ENCODE results near the gene SUGP2. TPM values are rescaled to one million over a fixed set of nuclear protein-coding genes. Genes with fewer than 3 reads are reported as not detected.
A peak's percentile ranks its signal among the peaks of the same experiment; 100 is the strongest.
"Not testable (repeated sequence)": the region's sequence is repeated elsewhere in the genome, so short reads cannot be mapped to it uniquely, and the experiment has no call there.

Gene SUGP2
- total and polyA plus RNA-seq, 8 donors, result 21.5 to 104 (median 53.4) TPM

DNA sequence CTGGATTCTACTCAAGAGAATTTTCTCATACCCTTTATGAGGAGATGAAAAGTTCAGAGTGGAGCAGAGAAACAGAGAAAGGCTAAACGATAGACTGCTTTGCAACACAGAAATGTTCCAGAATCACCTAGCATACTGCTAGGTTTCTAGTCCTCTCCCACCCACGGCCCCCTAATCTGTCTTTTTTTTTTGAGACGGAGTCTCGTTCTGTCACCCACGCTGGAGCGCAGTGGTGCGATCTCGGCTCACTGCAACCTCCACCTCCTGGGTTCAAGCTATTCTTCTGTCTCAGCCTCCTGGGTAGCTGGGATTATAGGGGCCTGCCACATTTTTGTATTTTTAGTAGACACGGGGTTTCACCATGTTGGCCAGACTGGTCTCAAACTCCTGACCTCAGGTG is 4.8 kb downstream of the SUGP2 start:
- H3K27me3 ChIP-seq, result no peaks in the 10 kb centered on the region
- TF ChIP-seq EP300 (IDR thresholded peaks at IDR 0.05), result no peak
- no peak for TF ChIP-seq POLR2A (IDR thresholded peaks at IDR 0.05)
- TF ChIP-seq POLR2AphosphoS5 (IDR thresholded peaks at IDR 0.05), result no peak
- TF ChIP-seq, protein P1, sequence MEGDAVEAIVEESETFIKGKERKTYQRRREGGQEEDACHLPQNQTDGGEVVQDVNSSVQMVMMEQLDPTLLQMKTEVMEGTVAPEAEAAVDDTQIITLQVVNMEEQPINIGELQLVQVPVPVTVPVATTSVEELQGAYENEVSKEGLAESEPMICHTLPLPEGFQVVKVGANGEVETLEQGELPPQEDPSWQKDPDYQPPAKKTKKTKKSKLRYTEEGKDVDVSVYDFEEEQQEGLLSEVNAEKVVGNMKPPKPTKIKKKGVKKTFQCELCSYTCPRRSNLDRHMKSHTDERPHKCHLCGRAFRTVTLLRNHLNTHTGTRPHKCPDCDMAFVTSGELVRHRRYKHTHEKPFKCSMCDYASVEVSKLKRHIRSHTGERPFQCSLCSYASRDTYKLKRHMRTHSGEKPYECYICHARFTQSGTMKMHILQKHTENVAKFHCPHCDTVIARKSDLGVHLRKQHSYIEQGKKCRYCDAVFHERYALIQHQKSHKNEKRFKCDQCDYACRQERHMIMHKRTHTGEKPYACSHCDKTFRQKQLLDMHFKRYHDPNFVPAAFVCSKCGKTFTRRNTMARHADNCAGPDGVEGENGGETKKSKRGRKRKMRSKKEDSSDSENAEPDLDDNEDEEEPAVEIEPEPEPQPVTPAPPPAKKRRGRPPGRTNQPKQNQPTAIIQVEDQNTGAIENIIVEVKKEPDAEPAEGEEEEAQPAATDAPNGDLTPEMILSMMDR (IDR thresholded peaks at IDR 0.05), result no peak
- peaks cover 12 to 43% (median 22%) of the 10 kb centered on the region in 4 donors for H3K4me1 ChIP-seq
- no peak for DNase-seq
- no peak overlapping the region for H3K27ac ChIP-seq
- H3K36me3 ChIP-seq, result peaks cover 55 to 77% (median 74%) of the 10 kb centered on the region in 4 donors
- intact Hi-C loops (cut with DNase I; ENCODE audit: low total_unique reads), result no loop called here
- no peaks in the 10 kb centered on the region for H3K9me3 ChIP-seq
- no peak overlapping the region for H3K4me3 ChIP-seq
- 90 to 97% (median 93%) methylated on average over 9 of the region's 9 CpGs for WGBS, 5 donors

DNA sequence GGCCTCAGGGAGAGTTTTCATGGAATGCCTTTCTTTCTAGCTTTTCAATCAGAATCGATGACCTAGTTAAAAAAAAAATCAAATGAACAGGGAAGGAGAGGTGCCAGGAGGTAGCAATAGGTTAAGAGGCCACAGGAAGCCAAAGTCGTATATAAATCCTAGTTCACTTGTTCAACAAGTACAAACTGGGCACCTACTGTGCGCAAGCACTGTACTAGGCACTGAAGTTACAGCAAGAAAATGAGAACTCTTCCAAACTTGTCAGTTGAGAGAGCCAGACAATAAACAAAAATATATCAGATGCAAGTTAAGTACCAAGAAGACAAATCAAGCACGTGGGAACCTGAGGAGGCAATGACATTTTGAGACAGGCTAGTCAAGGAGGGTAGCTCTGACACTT is 6.1 kb downstream of the SUGP2 start:
- TF ChIP-seq, protein P1 (IDR thresholded peaks at IDR 0.05), result no peak
- no peak for TF ChIP-seq POLR2AphosphoS5 (IDR thresholded peaks at IDR 0.05)
- TF ChIP-seq EP300 (IDR thresholded peaks at IDR 0.05), result no peak
- TF ChIP-seq POLR2A (IDR thresholded peaks at IDR 0.05), result no peak
- Histone ChIP-seq H3K27me3 (no peaks in the 10 kb centered on the region), H3K27ac (no peak overlapping the region), H3K4me3 (no peak overlapping the region), H3K36me3 (peaks cover 67 to 90% (median 87%) of the 10 kb centered on the region in 4 donors), H3K9me3 (no peaks in the 10 kb centered on the region), H3K4me1 (peaks cover 7 to 37% (median 21%) of the 10 kb centered on the region in 4 donors)
- DNase-seq, result no peak
- WGBS, 5 donors, result 85 to 88% (median 85%) methylated on average over 4 of the region's 4 CpGs
- intact Hi-C loops (cut with DNase I; ENCODE audit: low total_unique reads), result no loop called here

DNA sequence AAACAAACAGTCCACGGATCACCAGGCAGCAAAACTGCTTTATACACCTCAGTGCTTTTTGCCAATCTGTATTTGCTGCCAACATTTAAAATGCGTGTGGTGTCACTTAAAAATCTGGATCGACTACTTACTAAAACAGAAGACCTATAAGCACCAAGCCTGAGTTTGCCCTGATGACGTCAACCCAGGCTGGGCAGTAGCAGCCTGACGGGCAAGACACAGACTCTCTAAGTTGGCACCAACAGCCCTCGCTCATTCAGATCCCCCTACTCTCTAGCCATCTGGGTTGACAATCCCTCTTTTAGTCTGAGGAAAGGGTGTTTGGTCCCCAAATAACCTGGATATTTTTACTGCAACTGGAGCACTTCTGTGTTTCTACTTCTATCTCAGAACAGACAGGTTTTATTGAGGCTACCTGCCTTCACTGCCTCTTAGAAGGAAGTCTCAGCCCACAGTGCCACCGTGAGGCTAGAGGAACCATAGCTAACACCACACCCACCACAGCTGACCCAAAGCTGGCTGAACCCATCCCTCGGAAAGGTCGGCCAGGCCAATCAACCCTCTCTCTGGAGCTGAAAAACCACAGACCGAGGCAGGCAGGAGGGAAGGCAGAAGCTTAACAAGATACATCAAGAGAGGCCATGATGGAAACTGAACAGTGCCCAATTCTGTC is 6.9 kb downstream of the SUGP2 start:
- Histone ChIP-seq H3K27ac (no peak overlapping the region), H3K9me3 (no peaks in the 10 kb centered on the region), H3K4me3 (no peak overlapping the region), H3K4me1 (peaks cover 0 to 30% (median 15%) of the 10 kb centered on the region in 4 donors), H3K36me3 (peaks cover 67 to 98% (median 94%) of the 10 kb centered on the region in 4 donors), H3K27me3 (no peaks in the 10 kb centered on the region)
- peak in 1 of 2 donors; percentile 50 for DNase-seq
- TF ChIP-seq POLR2A (IDR thresholded peaks at IDR 0.05), result no peak
- TF ChIP-seq, protein P1 (IDR thresholded peaks at IDR 0.05), result peak in 1 of 7 experiments; percentile 15
- no peak for TF ChIP-seq POLR2AphosphoS5 (IDR thresholded peaks at IDR 0.05)
- intact Hi-C loops (cut with DNase I; ENCODE audit: low total_unique reads), result no loop called here
- 53 to 61% (median 58%) methylated on average over 10 of the region's 10 CpGs for WGBS, 5 donors

DNA sequence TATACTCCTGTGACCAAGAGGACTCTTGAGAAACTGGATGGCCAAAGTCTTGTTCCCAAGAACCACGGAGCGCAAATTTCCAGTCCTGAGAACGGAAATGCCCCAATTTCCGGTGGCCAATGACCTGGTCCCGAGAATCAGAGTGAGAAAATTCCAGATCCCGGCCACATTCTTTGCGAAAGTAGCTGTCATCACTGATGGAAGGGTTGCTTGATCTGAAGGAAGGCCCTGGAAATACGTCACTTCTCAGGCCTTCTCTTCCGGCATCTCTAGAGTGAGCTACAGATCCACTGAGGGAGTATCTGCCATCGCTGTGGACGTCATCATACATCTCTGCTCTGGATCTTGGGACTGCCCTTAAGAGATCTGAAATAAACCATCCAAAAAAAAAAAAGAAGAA is 7.5 kb downstream of the SUGP2 start:
- H3K27ac ChIP-seq, result no peak overlapping the region
- H3K4me3 ChIP-seq, result no peak overlapping the region
- H3K27me3 ChIP-seq, result no peaks in the 10 kb centered on the region
- DNase-seq, result no peak
- intact Hi-C loops (cut with DNase I; ENCODE audit: low total_unique reads), result no loop called here
- peaks cover 67 to 99% (median 93%) of the 10 kb centered on the region in 4 donors for H3K36me3 ChIP-seq
- no peaks in the 10 kb centered on the region for H3K9me3 ChIP-seq
- 91 to 96% (median 93%) methylated on average over 11 of the region's 11 CpGs for WGBS, 5 donors
- peaks cover 0 to 28% (median 14%) of the 10 kb centered on the region in 4 donors for H3K4me1 ChIP-seq
- TF ChIP-seq, protein P1 (IDR thresholded peaks at IDR 0.05), result no peak
- TF ChIP-seq EP300 (IDR thresholded peaks at IDR 0.05) (no peak), POLR2A (IDR thresholded peaks at IDR 0.05) (no peak), POLR2AphosphoS5 (IDR thresholded peaks at IDR 0.05) (no peak)

DNA sequence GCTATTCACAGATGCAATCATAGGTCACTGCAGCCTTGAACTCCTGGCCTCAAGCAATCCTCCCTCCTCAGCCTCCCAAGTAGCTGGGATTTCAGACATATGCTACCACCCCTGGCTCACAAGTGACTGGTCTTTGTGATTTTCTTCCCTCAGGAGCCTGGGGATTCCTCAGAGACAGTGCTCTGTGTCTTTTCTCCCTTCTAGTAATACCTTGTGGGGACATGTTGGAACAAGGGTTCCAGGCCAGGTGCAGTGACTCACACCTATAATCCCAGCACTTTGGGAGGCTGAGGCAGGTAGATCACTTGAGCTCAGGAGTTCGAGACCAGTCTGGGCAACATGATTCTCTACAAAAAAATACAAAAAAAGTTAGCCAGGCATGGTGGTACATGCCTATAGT is 9.9 kb downstream of the SUGP2 start:
- H3K27ac ChIP-seq; H3K9me3 ChIP-seq; H3K27me3 ChIP-seq; DNase-seq; intact Hi-C loops (cut with DNase I; ENCODE audit: low total_unique reads); H3K4me3 ChIP-seq: not testable (repeated sequence)
- peaks cover 0 to 24% (median 8%) of the 10 kb centered on the region in 4 donors for H3K4me1 ChIP-seq
- peaks cover 57 to 87% (median 83%) of the 10 kb centered on the region in 4 donors for H3K36me3 ChIP-seq
- 87 to 100% (median 96%) methylated on average over 1 of the region's 1 CpG for WGBS, 5 donors

Measured in stomach (tissue), 9 donors.